Ishikawa (cell line): ENCODE results near the gene SERPINB1.

Source experiments
- CEBPB ChIP-seq: IDR thresholded peaks from 2 replicates; pipeline ENCODE4 v1.6.1; 2012
- CREB1 ChIP-seq: IDR thresholded peaks from 2 replicates; pipeline ENCODE4 v1.6.1; 2012; ENCODE audit warnings: low read depth
- EGR1 ChIP-seq: IDR thresholded peaks from 2 replicates; pipeline ENCODE4 v1.6.1; 2012
- EP300 ChIP-seq: IDR thresholded peaks from 2 replicates; pipeline ENCODE4 v1.6.1; 2012; ENCODE audit warnings: borderline replicate concordance
- FOXM1 ChIP-seq: IDR thresholded peaks from 2 replicates; pipeline ENCODE4 v1.6.1; 2012; ENCODE audit warnings: low read depth, borderline replicate concordance
- MAX ChIP-seq: IDR thresholded peaks from 2 replicates; pipeline ENCODE4 v1.6.1; 2012
- NFIC ChIP-seq: IDR thresholded peaks from 2 replicates; pipeline ENCODE4 v1.6.1; 2012
- RAD21 ChIP-seq: IDR thresholded peaks from 2 replicates; pipeline ENCODE4 v1.6.1; 2012; ENCODE audit warnings: low read depth
- REST ChIP-seq: IDR thresholded peaks from 2 replicates; pipeline ENCODE4 v1.6.1; 2012; ENCODE audit warnings: low read depth, mild to moderate bottlenecking
- TAF1 ChIP-seq: IDR thresholded peaks from 2 replicates; pipeline ENCODE4 v1.6.1; 2012; ENCODE audit warnings: low read depth, mild to moderate bottlenecking
- TCF12 ChIP-seq: IDR thresholded peaks from 2 replicates; pipeline ENCODE4 v1.6.1; 2012; ENCODE audit warnings: low read depth
- TEAD4 ChIP-seq: IDR thresholded peaks from 2 replicates; pipeline ENCODE4 v1.6.1; 2012
- YY1 ChIP-seq: IDR thresholded peaks from 2 replicates; pipeline ENCODE4 v1.6.1; 2012; ENCODE audit warnings: low read depth
- ZBTB7A ChIP-seq: IDR thresholded peaks from 2 replicates; pipeline ENCODE4 v1.6.1; 2012; ENCODE audit warnings: low read depth
- TF ChIP-seq, protein P1 (sequence below): IDR thresholded peaks from 2 replicates; pipeline ENCODE4 v1.6.1; 2012

SERPINB1 gene

GRCh38 chr6:2827142-2827541 lies 14.5 kb downstream of the SERPINB1 start:
- TF ChIP-seq REST (no peak), MAX (no peak), FOXM1 (no peak), EP300 (no peak), RAD21 (no peak)
- TF ChIP-seq, protein P1, sequence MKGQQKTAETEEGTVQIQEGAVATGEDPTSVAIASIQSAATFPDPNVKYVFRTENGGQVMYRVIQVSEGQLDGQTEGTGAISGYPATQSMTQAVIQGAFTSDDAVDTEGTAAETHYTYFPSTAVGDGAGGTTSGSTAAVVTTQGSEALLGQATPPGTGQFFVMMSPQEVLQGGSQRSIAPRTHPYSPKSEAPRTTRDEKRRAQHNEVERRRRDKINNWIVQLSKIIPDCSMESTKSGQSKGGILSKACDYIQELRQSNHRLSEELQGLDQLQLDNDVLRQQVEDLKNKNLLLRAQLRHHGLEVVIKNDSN: no peak

GRCh38 chr6:2826131-2826530 lies 15.5 kb downstream of the SERPINB1 start:
- TF ChIP-seq NFIC: no peak
- TF ChIP-seq REST: no peak
- TF ChIP-seq TAF1: no peak
- TF ChIP-seq, protein P1: no peak
- no peak for TF ChIP-seq YY1
- no peak for TF ChIP-seq EP300
- no peak for TF ChIP-seq CREB1
- no peak for TF ChIP-seq MAX
- TF ChIP-seq FOXM1: no peak
- no peak for TF ChIP-seq EGR1
- no peak for TF ChIP-seq TCF12
- TF ChIP-seq CEBPB: no peak
- no peak for TF ChIP-seq RAD21
- TF ChIP-seq ZBTB7A: no peak
- TF ChIP-seq TEAD4: no peak

GRCh38 chr6:2823104-2823850 lies 18.4 kb downstream of the SERPINB1 start:
- no peak for TF ChIP-seq EGR1
- TF ChIP-seq CREB1: no peak
- TF ChIP-seq REST: no peak
- TF ChIP-seq TAF1: no peak
- no peak for TF ChIP-seq YY1
- TF ChIP-seq RAD21: no peak
- no peak for TF ChIP-seq TCF12
- no peak for TF ChIP-seq TEAD4
- TF ChIP-seq MAX: no peak
- TF ChIP-seq EP300: no peak
- TF ChIP-seq ZBTB7A: no peak
- TF ChIP-seq NFIC: no peak
- TF ChIP-seq CEBPB: no peak
- TF ChIP-seq, protein P1: no peak
- TF ChIP-seq FOXM1: no peak

GRCh38 chr6:2821554-2821953 lies 20.1 kb downstream of the SERPINB1 start:
- no peak for TF ChIP-seq TAF1
- no peak for TF ChIP-seq EP300
- TF ChIP-seq RAD21: no peak
- no peak for TF ChIP-seq REST
- TF ChIP-seq, protein P1: no peak
- no peak for TF ChIP-seq CREB1
- TF ChIP-seq YY1: no peak
- no peak for TF ChIP-seq CEBPB
- no peak for TF ChIP-seq FOXM1
- TF ChIP-seq MAX: no peak
